Liver (tissue), 3 donors: ENCODE measurements around the gene PLA2G4B.

Source experiments
- TAF1 ChIP-seq: conservative IDR thresholded peaks from 2 replicates; pipeline ENCODE4 v1.6.1; 2016; ENCODE audit warnings: antibody characterized with exemption, mild to moderate bottlenecking
- TF ChIP-seq, protein P1 (sequence below): fragments of 150-350 bp; IDR thresholded peaks from 2 replicates; pipeline ENCODE4 v1.5.1; 2017; ENCODE audit warnings: improper control_type of control experiment, low read depth, low read length; ENCODE audit not compliant: missing input control
- donor health status: healthy.
- donor health status: healthy.

- TF ChIP-seq TAF1 = no peak
- TF ChIP-seq, protein P1, sequence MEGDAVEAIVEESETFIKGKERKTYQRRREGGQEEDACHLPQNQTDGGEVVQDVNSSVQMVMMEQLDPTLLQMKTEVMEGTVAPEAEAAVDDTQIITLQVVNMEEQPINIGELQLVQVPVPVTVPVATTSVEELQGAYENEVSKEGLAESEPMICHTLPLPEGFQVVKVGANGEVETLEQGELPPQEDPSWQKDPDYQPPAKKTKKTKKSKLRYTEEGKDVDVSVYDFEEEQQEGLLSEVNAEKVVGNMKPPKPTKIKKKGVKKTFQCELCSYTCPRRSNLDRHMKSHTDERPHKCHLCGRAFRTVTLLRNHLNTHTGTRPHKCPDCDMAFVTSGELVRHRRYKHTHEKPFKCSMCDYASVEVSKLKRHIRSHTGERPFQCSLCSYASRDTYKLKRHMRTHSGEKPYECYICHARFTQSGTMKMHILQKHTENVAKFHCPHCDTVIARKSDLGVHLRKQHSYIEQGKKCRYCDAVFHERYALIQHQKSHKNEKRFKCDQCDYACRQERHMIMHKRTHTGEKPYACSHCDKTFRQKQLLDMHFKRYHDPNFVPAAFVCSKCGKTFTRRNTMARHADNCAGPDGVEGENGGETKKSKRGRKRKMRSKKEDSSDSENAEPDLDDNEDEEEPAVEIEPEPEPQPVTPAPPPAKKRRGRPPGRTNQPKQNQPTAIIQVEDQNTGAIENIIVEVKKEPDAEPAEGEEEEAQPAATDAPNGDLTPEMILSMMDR = no peak
These were observed 46.7 kb downstream of the PLA2G4B start for GRCh38 chr15:41885321-41885720.
